Hematopoietic multipotent progenitor cell treated with erythropoietin and hydrocortisone succinate and interleukin-3 and kit ligand, for 4 days (in vitro differentiated cells): ENCODE results near the gene TMIGD2.
"Not testable (repeated sequence)": the region's sequence is repeated elsewhere in the genome, so short reads cannot be mapped to it uniquely, and the experiment has no call there.

Experiments
- DNase-seq: peaks from one replicate; pipeline ENCODE4 v3.0.0-alpha.2; 2015

Gene TMIGD2

DNA sequence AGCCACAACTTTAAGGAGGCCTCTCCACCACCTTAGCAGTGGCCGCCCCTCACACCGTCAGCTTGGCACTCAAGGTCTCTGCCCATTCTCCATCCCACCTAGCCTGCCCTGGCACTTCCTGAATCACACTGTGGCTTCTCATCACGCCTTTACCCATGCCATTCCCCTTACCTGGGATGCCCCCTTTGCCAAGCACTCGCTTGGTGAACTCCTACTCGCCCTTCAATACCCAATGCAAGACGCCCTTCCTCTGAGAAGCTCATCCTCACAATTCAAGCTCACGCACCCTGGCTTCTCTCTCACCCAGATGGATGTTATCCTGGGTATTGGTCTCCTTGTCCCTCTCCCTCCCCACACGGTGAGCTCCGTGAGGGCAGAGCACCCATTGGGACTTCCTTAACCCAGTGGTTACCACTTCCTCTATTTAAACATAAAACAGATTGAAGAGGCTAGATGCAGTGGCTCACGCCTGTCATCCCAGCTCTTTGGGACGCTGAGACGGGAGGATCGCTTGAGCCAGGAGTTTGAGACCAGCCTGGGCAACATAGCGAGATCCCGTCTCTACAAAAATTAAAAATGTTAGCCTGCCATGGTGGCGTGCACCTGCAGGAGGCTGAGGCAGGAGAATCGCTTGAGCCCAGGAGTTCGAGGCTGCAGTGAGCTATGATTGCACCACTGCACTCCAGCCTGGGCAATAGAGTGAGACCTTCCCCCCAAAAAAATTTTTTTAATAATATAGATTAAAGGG lies 35.8 kb downstream of the TMIGD2 start:
- no peak for DNase-seq

- peak; percentile 35 for DNase-seq
These were observed 37.4 kb downstream of the TMIGD2 start for GRCh38 chr19:4264812-4265211.

DNA sequence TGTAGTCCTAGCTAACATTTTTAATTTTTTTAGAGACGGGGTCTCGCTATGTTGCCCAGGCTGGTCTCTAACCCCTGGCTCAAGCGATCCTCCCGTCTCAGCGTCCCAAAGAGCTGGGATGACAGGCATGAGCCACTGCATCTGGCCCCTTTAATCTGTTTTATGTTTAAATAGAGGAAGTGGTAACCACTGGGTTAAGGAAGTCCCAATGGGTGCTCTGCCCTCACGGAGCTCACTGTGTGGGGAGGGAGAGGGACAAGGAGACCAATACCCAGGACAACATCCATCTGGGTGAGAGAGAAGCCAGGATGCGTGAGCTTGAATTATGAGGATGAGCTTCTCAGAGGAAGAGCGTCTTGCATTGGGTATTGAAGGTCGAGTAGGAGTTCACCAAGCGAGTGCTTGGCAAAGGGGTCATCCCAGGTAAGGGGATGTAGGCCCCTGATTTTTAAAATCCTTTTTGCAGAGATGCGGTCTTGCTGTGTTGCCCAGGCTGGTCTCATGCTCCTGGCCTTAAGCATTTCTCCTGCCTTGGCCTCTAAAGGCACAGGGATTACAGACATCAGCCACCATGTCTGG lies 41.5 kb downstream of the TMIGD2 start:
- peak; percentile 41 for DNase-seq

- DNase-seq, result no peak
These were observed 44.0 kb downstream of the TMIGD2 start for GRCh38 chr19:4258181-4258580.

DNA sequence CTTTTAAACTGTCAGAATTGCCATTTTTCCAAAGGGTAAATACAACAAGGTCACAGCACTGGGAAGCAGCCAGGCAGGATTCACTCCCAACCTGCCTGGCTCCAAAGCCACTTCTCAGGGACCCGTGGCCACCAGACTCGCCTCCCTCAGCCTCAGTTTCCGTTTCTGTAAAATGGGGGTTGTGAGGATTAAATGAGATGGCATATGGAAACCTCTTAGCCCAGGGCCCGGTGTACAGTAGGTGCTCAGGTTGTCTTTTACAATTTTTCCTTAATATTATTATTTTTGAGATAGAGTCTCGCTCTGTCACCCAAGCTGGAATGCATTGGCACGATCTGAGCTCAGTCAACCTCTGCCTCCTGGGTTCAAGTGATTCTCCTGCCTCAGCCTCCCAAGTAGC lies 45.2 kb downstream of the TMIGD2 start:
- no peak for DNase-seq

GRCh38 chr19:4256563-4256962 lies 45.6 kb downstream of the TMIGD2 start:
- peak; percentile 44 for DNase-seq

DNA sequence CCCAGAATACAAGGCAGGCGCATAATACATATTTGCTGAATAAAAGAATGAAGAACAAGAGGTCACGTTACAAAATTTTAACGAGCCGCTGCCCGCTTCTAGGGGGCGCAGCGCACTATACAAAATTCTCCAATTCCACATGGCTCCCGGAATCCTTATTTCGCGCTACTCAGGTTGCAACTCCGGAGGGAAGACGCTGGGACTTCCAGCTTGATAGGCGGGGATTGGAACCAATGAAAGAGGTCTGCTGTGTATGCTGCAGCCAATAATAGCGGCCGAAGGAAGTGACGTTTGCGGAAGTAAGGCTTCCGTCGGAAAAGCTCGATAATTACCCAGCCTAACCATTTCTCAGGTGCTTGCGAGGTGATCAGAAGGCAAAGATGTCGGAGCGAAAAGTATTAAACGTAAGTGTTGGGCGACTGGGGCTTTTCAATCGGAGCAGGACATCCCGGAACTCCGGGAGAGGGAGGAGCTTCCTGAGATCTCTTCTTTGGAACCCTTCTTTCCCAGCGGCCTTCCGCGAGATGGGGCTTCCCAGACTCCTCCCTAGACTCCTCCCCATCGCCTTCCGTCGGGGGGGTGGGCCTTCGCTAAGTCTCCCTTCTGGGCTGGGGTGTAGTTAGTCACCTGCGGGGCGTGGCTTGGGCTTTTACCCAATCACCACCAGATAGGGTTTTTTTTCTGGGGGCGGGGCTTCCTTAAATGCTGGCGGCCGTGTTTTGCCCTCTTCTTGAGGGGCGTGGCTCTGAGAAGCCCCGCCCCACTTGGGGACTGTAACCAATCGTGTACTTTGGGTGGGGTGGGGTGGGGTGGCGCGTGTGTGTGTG lies 55.2 kb downstream of the TMIGD2 start, which contains the start of gene YJU2:
YJU2 (plus strand) TSS at position 314 of the 827 bp plus-strand sequence; CDS start at position 381, 67 bp downstream.
- peak; percentile 100 for DNase-seq

GRCh38 chr19:4245938-4246337 lies 56.3 kb downstream of the TMIGD2 start:
- DNase-seq, result not testable (repeated sequence)
